GM23338 (cell line): ENCODE data around the gene PTPN7.

Experiments
- CTCF ChIP-seq, 2 experiments: fragments of 200-600 bp in 1 of 2; sonication (generic) in 1 of 2; conservative IDR thresholded peaks; 2 replicates each; pipeline versions ENCODE4 v1.5.1 to v1.6.1; 2016 to 2017; ENCODE audit warnings: antibody characterized with exemption in 2 of 2, low read depth in 2 of 2, mild to moderate bottlenecking in 2 of 2, moderate library complexity in 1 of 2
- REST ChIP-seq: IDR thresholded peaks from one replicate; pipeline ENCODE4 v1.6.1; 2018; ENCODE audit warnings: antibody characterized with exemption; ENCODE audit not compliant: unreplicated experiment

- TF ChIP-seq REST, result no peak
- no peak for TF ChIP-seq CTCF (conservative IDR thresholded peaks at IDR 0.05; ENCODE audit: low read depth in 2 of 2)
Measured at GRCh38 chr1:202161151-202162046, 997 bp upstream of the PTPN7 start.
